GM21447 (cell line): ENCODE results near the gene LTBP1.
A peak's percentile ranks its signal among the peaks of the same experiment; 100 is the strongest.

Experiments used
- ATAC-seq: cut with Tn5 transposase; IDR thresholded peaks from one replicate; pipeline ENCODE4 v1.9.1; 2021; ENCODE audit not compliant: unreplicated experiment

Gene LTBP1

GRCh38 chr2:33186937-33187336 lies 240.2 kb downstream of the LTBP1 start:
- no peak for ATAC-seq

GRCh38 chr2:33188799-33189198 lies 242.0 kb downstream of the LTBP1 start:
- ATAC-seq: no peak

GRCh38 chr2:33190393-33190937 lies 243.7 kb downstream of the LTBP1 start:
- no peak for ATAC-seq

GRCh38 chr2:33195891-33196290 lies 249.1 kb downstream of the LTBP1 start:
- no peak for ATAC-seq

GRCh38 chr2:33196700-33197099 lies 249.9 kb downstream of the LTBP1 start:
- ATAC-seq: no peak

- ATAC-seq: no peak
These were observed 250.6 kb downstream of the LTBP1 start for GRCh38 chr2:33197198-33197938.

- no peak for ATAC-seq
These were observed 256.1 kb downstream of the LTBP1 start for GRCh38 chr2:33202641-33203522.

GRCh38 chr2:33204945-33205344 lies 258.2 kb downstream of the LTBP1 start:
- peak; percentile 59 for ATAC-seq

- ATAC-seq: peak; percentile 91
These were observed 259.1 kb downstream of the LTBP1 start for GRCh38 chr2:33205693-33206434.

- ATAC-seq: no peak
These were observed 260.5 kb downstream of the LTBP1 start for GRCh38 chr2:33207151-33207740.

- no peak for ATAC-seq
These were observed 261.6 kb downstream of the LTBP1 start for GRCh38 chr2:33208400-33208799.

- ATAC-seq: no peak
These were observed 263.2 kb downstream of the LTBP1 start for GRCh38 chr2:33209976-33210375.

GRCh38 chr2:33210626-33211025 lies 263.9 kb downstream of the LTBP1 start:
- ATAC-seq: no peak

- no peak for ATAC-seq
These were observed 265.4 kb downstream of the LTBP1 start for GRCh38 chr2:33212151-33212550.

- ATAC-seq: no peak
These were observed 266.5 kb downstream of the LTBP1 start for GRCh38 chr2:33213244-33213643.

- no peak for ATAC-seq
These were observed 266.9 kb downstream of the LTBP1 start for GRCh38 chr2:33213648-33214047.

- no peak for ATAC-seq
These were observed 267.7 kb downstream of the LTBP1 start for GRCh38 chr2:33214436-33214835.

- no peak for ATAC-seq
These were observed 268.1 kb downstream of the LTBP1 start for GRCh38 chr2:33214857-33215256.

- no peak for ATAC-seq
These were observed 268.5 kb downstream of the LTBP1 start for GRCh38 chr2:33215299-33215698.

- no peak for ATAC-seq
These were observed 269.2 kb downstream of the LTBP1 start for GRCh38 chr2:33215983-33216382.
